ENCODE results near the gene THSD7A. TPM values are rescaled to one million over a fixed set of nuclear protein-coding genes. Genes with fewer than 3 reads are reported as not detected.

Gene THSD7A
- total and polyA plus RNA-seq, 2 of the 4 experiments (the other 2 are of a cell fraction): 0.02 to 0.18 TPM

DNA sequence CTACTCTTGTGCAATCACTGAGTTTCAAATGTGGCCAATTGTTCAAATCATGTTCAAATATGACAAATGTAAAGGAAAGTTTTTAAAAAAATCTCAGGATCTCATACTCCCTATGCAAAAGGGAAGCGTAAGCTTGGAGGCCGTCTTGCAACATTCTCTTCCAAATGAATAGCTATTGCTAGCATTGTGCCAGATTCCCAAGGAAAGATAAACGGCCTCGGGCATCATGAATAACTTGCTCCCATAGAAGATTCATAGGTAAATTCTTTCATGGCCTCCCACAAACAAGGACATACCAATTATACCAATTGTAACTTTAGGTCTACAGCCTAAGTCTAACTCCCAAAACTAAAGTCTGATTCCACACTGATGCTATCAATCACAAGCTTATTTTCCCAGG, 416.9 kb downstream of the THSD7A start:
- no TSS peak for BruUV-seq (replicated peaks)
- H2BK15ac ChIP-seq (ENCODE audit: low read depth, low read length): no peak overlapping the region
- H3K36me3 ChIP-seq (ENCODE audit: control insufficient read depth, insufficient read depth, low read length): no peaks in the 10 kb centered on the region
- H3K4me1 ChIP-seq (ENCODE audit: control insufficient read depth, insufficient read depth, low read length): no peaks in the 10 kb centered on the region
- TF ChIP-seq MXI1 (IDR thresholded peaks at IDR 0.05; ENCODE audit: borderline replicate concordance, low read depth, low read length) (no peak), NFE2L2 (IDR thresholded peaks at IDR 0.05; ENCODE audit: low read depth, low read length) (no peak), MAZ (IDR thresholded peaks at IDR 0.05; ENCODE audit: borderline replicate concordance, low read depth, low read length) (no peak), MAFK (IDR thresholded peaks at IDR 0.05; ENCODE audit: low read depth, low read length) (no peak), CHD1 (IDR thresholded peaks at IDR 0.05; ENCODE audit: low read depth, low read length) (no peak), SMC3 (IDR thresholded peaks at IDR 0.05; ENCODE audit: low read depth, low read length) (no peak), RAD21 (IDR thresholded peaks at IDR 0.05; ENCODE audit: low read length) (no peak), BHLHE40 (IDR thresholded peaks at IDR 0.05; ENCODE audit: low read depth, low read length) (no peak), FOS (IDR thresholded peaks at IDR 0.05; ENCODE audit: low read depth, low read length) (no peak), RCOR1 (IDR thresholded peaks at IDR 0.05; ENCODE audit: insufficient replicate concordance, low read length) (no peak)
- TF ChIP-seq, protein P1, sequence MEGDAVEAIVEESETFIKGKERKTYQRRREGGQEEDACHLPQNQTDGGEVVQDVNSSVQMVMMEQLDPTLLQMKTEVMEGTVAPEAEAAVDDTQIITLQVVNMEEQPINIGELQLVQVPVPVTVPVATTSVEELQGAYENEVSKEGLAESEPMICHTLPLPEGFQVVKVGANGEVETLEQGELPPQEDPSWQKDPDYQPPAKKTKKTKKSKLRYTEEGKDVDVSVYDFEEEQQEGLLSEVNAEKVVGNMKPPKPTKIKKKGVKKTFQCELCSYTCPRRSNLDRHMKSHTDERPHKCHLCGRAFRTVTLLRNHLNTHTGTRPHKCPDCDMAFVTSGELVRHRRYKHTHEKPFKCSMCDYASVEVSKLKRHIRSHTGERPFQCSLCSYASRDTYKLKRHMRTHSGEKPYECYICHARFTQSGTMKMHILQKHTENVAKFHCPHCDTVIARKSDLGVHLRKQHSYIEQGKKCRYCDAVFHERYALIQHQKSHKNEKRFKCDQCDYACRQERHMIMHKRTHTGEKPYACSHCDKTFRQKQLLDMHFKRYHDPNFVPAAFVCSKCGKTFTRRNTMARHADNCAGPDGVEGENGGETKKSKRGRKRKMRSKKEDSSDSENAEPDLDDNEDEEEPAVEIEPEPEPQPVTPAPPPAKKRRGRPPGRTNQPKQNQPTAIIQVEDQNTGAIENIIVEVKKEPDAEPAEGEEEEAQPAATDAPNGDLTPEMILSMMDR (conservative IDR thresholded peaks at IDR 0.05; ENCODE audit: low read depth, low read length): no peak
- TF ChIP-seq, protein P2, sequence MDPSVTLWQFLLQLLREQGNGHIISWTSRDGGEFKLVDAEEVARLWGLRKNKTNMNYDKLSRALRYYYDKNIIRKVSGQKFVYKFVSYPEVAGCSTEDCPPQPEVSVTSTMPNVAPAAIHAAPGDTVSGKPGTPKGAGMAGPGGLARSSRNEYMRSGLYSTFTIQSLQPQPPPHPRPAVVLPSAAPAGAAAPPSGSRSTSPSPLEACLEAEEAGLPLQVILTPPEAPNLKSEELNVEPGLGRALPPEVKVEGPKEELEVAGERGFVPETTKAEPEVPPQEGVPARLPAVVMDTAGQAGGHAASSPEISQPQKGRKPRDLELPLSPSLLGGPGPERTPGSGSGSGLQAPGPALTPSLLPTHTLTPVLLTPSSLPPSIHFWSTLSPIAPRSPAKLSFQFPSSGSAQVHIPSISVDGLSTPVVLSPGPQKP (IDR thresholded peaks at IDR 0.05; ENCODE audit: borderline replicate concordance, low read depth, low read length): no peak
- TF ChIP-seq, protein P3, sequence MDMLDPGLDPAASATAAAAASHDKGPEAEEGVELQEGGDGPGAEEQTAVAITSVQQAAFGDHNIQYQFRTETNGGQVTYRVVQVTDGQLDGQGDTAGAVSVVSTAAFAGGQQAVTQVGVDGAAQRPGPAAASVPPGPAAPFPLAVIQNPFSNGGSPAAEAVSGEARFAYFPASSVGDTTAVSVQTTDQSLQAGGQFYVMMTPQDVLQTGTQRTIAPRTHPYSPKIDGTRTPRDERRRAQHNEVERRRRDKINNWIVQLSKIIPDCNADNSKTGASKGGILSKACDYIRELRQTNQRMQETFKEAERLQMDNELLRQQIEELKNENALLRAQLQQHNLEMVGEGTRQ (IDR thresholded peaks at IDR 0.05; ENCODE audit: low read depth, low read length): no peak
- H3K27ac ChIP-seq (ENCODE audit: insufficient read depth, low read length): no peak overlapping the region
- no peak overlapping the region for H2AK5ac ChIP-seq (ENCODE audit: low read depth, low read length)
- DNase-seq: no peak
- no peak overlapping the region for H4K5ac ChIP-seq (ENCODE audit: low read depth, low read length)
- ChIA-PET CTCF (no interaction called here), POLR2A (ENCODE audit: unreplicated experiment) (no interaction called here)
- no peak overlapping the region for H3K4me2 ChIP-seq (ENCODE audit: low read depth, low read length)
- H2AFZ ChIP-seq (replicated peaks; ENCODE audit: low read length, poor library complexity): no peak overlapping the region
- intact Hi-C loops (cut with micrococcal nuclease) (no loop called here), in situ Hi-C loops (cut with MboI; ENCODE audit: low sequenced_read_pairs) (no loop called here), dilution Hi-C loops (cut with HindIII; ENCODE audit: low sequenced_read_pairs, unreplicated experiment) (no loop called here)
- no peak overlapping the region for H3K23ac ChIP-seq (ENCODE audit: low read depth, low read length)
- no peaks in the 10 kb centered on the region for H3K79me1 ChIP-seq (ENCODE audit: low read depth in 1 of 2, low read length in 2 of 2)
- H4K91ac ChIP-seq (ENCODE audit: insufficient read depth, low read depth, low read length): no peak overlapping the region
- no peak overlapping the region for H2BK20ac ChIP-seq (ENCODE audit: low read depth, low read length)
- H3K18ac ChIP-seq (ENCODE audit: low read depth, low read length): no peak overlapping the region
- no peak overlapping the region for H3K4ac ChIP-seq (ENCODE audit: low read depth, low read length)
- no peaks in the 10 kb centered on the region for H3K27me3 ChIP-seq (ENCODE audit: control insufficient read depth, insufficient read depth, low read length)
- H3K9me3 ChIP-seq (ENCODE audit: control insufficient read depth, insufficient read depth, low read length): no peaks in the 10 kb centered on the region
- whole genome bisulfite sequencing, 2 experiments (ENCODE audit: extremely low coverage in 2 of 2, insufficient read length in 1 of 2): 75% methylated on average over 2 of the region's 4 CpGs; no CpG with 5 or more reads in 1 of the 2 experiments
- no peak overlapping the region for H2AK9ac ChIP-seq (replicated peaks; ENCODE audit: low read depth, low read length, poor library complexity)
- no peak for ATAC-seq (ENCODE audit: low read depth)
- no peaks in the 10 kb centered on the region for H3K9me1 ChIP-seq (ENCODE audit: insufficient read depth, low read length)
- H3K14ac ChIP-seq (replicated peaks; ENCODE audit: low read depth, low read length): no peak overlapping the region
- no peak overlapping the region for H2BK120ac ChIP-seq (ENCODE audit: low read depth, low read length)
- no peak overlapping the region for H4K8ac ChIP-seq (ENCODE audit: low read depth in 2 of 2, low read length in 2 of 2)
- no peak overlapping the region for H3K9ac ChIP-seq (ENCODE audit: low read depth, low read length)
- H3K4me3 ChIP-seq (ENCODE audit: insufficient read depth, low read depth, low read length): no peak overlapping the region
- H3K56ac ChIP-seq (ENCODE audit: extremely low read depth, insufficient read depth, low read length): no peak overlapping the region
- H4K20me1 ChIP-seq (ENCODE audit: insufficient read depth, low read length): no peaks in the 10 kb centered on the region
- no peak overlapping the region for H2BK5ac ChIP-seq (ENCODE audit: low read depth, low read length, poor library complexity, severe bottlenecking)

Data from IMR-90 (cell line).